Panc1 (cell line): ENCODE data around the gene TSHZ2. TPM values are rescaled to one million over a fixed set of nuclear protein-coding genes. Genes with fewer than 3 reads are reported as not detected.

ENCODE experiments used
- ATAC-seq: fragments of 200-7000 bp; cut with Tn5 transposase; 2 replicates; pipeline ENCODE4 v1.9.1; 2020; ENCODE audit warnings: mild to moderate bottlenecking, moderate library complexity
- BruUV-seq: library from RNA; stranded (reverse); fragments of 400-500 nt; replicated peaks from 2 replicates; lab custom pipeline; 2021; lab: Mats Ljungman, UMichigan
- CTCF ChIA-PET: fragments of 300-600 bp; sonication (Branson Sonifier 250); formaldehyde crosslinking; loops from one replicate; lab custom pipeline; 2022; ENCODE audit warnings: antibody characterized with exemption; lab: Charles Lee
- POLR2A ChIA-PET: fragments of 300-600 bp; sonication (Branson Sonifier 250); formaldehyde crosslinking; loops from one replicate; lab custom pipeline; 2022; ENCODE audit warnings: antibody characterized with exemption; lab: Charles Lee
- DNase-seq: peaks from one replicate; pipeline ENCODE4 v3.0.0-alpha.2; 2010; ENCODE audit warnings: low read depth, low spot score
- H3K27ac ChIP-seq: 2 replicates; pipeline ENCODE4 v1.5.1; 2011; ENCODE audit warnings: mild to moderate bottlenecking, low read length, inconsistent platforms
- H3K27me3 ChIP-seq: fragments of 200-500 bp; sonication (Bioruptor generic); 2 replicates; pipeline ENCODE4 v1.6.0; 2014; ENCODE audit warnings: low read length, inconsistent platforms; ENCODE audit not compliant: control insufficient read depth, insufficient read depth
- H3K36me3 ChIP-seq: fragments of 200-500 bp; sonication (Bioruptor generic); 2 replicates; pipeline ENCODE4 v1.5.1; 2014; ENCODE audit warnings: inconsistent platforms, mild to moderate bottlenecking, low read length, moderate library complexity; ENCODE audit not compliant: control insufficient read depth, insufficient read depth
- H3K4me1 ChIP-seq: 2 replicates; pipeline ENCODE4 v1.5.1; 2011; ENCODE audit warnings: inconsistent platforms, mild to moderate bottlenecking, low read length, moderate library complexity; ENCODE audit not compliant: control insufficient read depth, insufficient read depth
- H3K4me3 ChIP-seq, 2 experiments: 2 replicates each; pipeline ENCODE4 v1.5.1; 2011 to 2012; ENCODE audit warnings: low read depth in 2 of 2, low read length in 2 of 2, mild to moderate bottlenecking in 2 of 2, inconsistent platforms in 1 of 2, moderate library complexity in 1 of 2
- H3K9me3 ChIP-seq: fragments of 200-500 bp; sonication (Bioruptor generic); 2 replicates; pipeline ENCODE4 v1.5.1; 2014; ENCODE audit warnings: low read depth, mild to moderate bottlenecking, inconsistent platforms, low read length, moderate library complexity; ENCODE audit not compliant: control insufficient read depth, insufficient read depth
- POLR2AphosphoS5 ChIP-seq: IDR thresholded peaks from 2 replicates; pipeline ENCODE4 v1.6.1; 2012; ENCODE audit warnings: mild to moderate bottlenecking, low read depth, low read length, moderate library complexity
- SIN3A ChIP-seq: IDR thresholded peaks from 2 replicates; pipeline ENCODE4 v1.6.1; 2012; ENCODE audit warnings: low read depth, mild to moderate bottlenecking, low read length, moderate library complexity, borderline replicate concordance; ENCODE audit not compliant: insufficient read depth
- TCF7L2 ChIP-seq: IDR thresholded peaks from 2 replicates; pipeline ENCODE4 v1.6.1; 2011; ENCODE audit warnings: mild to moderate bottlenecking, low read depth, low read length, inconsistent platforms
- in situ Hi-C: cut with HindIII; loops from 2 replicates; pipeline ENCODE4 v1.10.0; 2016; ENCODE audit warnings: low sequenced_read_pairs, low pct_unique_long_range_greater_than_20kb
- intact Hi-C: fragments of 100-400 bp; cut with micrococcal nuclease; formaldehyde crosslinking; loops from one replicate; pipeline ENCODE4 v1.10.0; 2022; ENCODE audit not compliant: unreplicated experiment
- total RNA-seq: library from RNA; stranded (reverse); gene quantifications from one replicate; pipeline ENCODE4 v1.2.1, GENCODE V29; 2021; ENCODE audit not compliant: unreplicated experiment
- TF ChIP-seq, protein P1 (sequence below): fragments of 450-650 bp; IDR thresholded peaks from 2 replicates; pipeline ENCODE4 v1.5.1; 2017; ENCODE audit warnings: mild to moderate bottlenecking
- TF ChIP-seq, protein P2 (sequence below), 2 experiments: IDR thresholded peaks; 2 replicates each; pipeline ENCODE4 v1.6.1; 2011 to 2012; ENCODE audit warnings: low read depth in 2 of 2, control low read depth in 1 of 2, low read length in 1 of 2, mild to moderate bottlenecking in 1 of 2, moderate library complexity in 1 of 2; ENCODE audit not compliant: insufficient read depth in 1 of 2

TSHZ2 gene
- total RNA-seq, 1 experiment from 2014 or later, result 0.36 TPM

DNA sequence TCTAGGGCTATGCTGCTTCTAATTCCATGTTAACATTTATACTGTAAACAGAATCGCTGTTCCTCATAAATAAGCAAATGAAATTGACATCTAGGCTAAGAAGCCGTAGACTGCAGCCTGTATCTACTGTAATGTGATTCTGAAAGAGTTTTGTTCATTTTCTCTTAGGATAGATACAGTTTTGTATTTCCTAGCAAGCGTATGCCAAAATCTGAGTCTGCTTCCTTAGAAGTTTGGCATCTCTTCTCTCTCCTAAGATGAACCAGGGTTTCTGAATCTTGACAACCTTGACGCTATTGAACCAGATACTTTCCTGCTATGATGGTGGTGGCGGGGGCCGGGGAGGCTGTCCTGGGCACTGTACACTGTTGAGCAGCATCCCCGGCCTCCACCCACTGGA lies 198.0 kb downstream of the TSHZ2 start:
- TF ChIP-seq SIN3A (no peak), POLR2AphosphoS5 (no peak), TCF7L2 (no peak)
- TF ChIP-seq, protein P1, sequence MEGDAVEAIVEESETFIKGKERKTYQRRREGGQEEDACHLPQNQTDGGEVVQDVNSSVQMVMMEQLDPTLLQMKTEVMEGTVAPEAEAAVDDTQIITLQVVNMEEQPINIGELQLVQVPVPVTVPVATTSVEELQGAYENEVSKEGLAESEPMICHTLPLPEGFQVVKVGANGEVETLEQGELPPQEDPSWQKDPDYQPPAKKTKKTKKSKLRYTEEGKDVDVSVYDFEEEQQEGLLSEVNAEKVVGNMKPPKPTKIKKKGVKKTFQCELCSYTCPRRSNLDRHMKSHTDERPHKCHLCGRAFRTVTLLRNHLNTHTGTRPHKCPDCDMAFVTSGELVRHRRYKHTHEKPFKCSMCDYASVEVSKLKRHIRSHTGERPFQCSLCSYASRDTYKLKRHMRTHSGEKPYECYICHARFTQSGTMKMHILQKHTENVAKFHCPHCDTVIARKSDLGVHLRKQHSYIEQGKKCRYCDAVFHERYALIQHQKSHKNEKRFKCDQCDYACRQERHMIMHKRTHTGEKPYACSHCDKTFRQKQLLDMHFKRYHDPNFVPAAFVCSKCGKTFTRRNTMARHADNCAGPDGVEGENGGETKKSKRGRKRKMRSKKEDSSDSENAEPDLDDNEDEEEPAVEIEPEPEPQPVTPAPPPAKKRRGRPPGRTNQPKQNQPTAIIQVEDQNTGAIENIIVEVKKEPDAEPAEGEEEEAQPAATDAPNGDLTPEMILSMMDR, result no peak
- TF ChIP-seq, protein P2, sequence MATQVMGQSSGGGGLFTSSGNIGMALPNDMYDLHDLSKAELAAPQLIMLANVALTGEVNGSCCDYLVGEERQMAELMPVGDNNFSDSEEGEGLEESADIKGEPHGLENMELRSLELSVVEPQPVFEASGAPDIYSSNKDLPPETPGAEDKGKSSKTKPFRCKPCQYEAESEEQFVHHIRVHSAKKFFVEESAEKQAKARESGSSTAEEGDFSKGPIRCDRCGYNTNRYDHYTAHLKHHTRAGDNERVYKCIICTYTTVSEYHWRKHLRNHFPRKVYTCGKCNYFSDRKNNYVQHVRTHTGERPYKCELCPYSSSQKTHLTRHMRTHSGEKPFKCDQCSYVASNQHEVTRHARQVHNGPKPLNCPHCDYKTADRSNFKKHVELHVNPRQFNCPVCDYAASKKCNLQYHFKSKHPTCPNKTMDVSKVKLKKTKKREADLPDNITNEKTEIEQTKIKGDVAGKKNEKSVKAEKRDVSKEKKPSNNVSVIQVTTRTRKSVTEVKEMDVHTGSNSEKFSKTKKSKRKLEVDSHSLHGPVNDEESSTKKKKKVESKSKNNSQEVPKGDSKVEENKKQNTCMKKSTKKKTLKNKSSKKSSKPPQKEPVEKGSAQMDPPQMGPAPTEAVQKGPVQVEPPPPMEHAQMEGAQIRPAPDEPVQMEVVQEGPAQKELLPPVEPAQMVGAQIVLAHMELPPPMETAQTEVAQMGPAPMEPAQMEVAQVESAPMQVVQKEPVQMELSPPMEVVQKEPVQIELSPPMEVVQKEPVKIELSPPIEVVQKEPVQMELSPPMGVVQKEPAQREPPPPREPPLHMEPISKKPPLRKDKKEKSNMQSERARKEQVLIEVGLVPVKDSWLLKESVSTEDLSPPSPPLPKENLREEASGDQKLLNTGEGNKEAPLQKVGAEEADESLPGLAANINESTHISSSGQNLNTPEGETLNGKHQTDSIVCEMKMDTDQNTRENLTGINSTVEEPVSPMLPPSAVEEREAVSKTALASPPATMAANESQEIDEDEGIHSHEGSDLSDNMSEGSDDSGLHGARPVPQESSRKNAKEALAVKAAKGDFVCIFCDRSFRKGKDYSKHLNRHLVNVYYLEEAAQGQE (IDR thresholded peaks at IDR 0.05; ENCODE audit: insufficient read depth in 1 of 2, low read depth in 2 of 2, low read length in 1 of 2), result no peak
- Histone ChIP-seq H3K27me3 (peaks cover 5% of the 10 kb centered on the region), H3K27ac (no peak overlapping the region), H3K9me3 (no peaks in the 10 kb centered on the region), H3K4me1 (no peaks in the 10 kb centered on the region), H3K36me3 (no peaks in the 10 kb centered on the region; the same call in 1 of the 2 replicates), H3K4me3 (no peak overlapping the region)
- in situ Hi-C loops, result no loop called here
- ChIA-PET POLR2A (no interaction called here), CTCF (no interaction called here)
- intact Hi-C loops, result no loop called here
- no peak for ATAC-seq
- DNase-seq, result no peak
- no TSS peak for BruUV-seq

DNA sequence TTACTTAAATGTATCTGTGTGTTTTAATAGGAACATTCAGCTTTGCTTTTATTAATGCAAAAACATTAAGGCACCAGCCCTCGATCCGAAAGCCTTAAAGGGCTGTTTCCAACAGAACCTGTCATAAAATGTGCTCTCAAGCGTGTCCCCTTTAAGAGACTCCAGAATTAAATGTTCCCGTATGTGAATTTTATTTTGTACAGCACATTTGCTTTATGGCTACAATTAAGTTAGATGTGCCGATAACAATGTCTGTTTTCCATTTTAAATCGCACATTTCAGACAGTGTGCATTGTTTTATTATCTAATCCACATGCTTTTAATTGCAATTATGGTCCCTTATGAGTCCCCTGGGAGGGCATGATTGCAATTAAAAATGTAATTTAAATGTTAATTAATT lies 198.9 kb downstream of the TSHZ2 start:
- CTCF ChIA-PET, result no interaction called here
- intact Hi-C loops (no loop called here), in situ Hi-C loops (no loop called here)
- H3K9me3 ChIP-seq, result no peaks in the 10 kb centered on the region
- H3K4me3 ChIP-seq, result no peak overlapping the region
- no peak for TF ChIP-seq TCF7L2
- TF ChIP-seq SIN3A, result no peak
- TF ChIP-seq, protein P2 (IDR thresholded peaks at IDR 0.05; ENCODE audit: insufficient read depth in 1 of 2, low read depth in 2 of 2, low read length in 1 of 2), result no peak
- no peak for TF ChIP-seq POLR2AphosphoS5
- TF ChIP-seq, protein P1, result no peak
- H3K4me1 ChIP-seq, result no peaks in the 10 kb centered on the region
- H3K27ac ChIP-seq, result no peak overlapping the region
- H3K27me3 ChIP-seq, result peaks cover 10% of the 10 kb centered on the region
- H3K36me3 ChIP-seq, result no peaks in the 10 kb centered on the region; the same call in 1 of the 2 replicates
- ATAC-seq, result no peak
- POLR2A ChIA-PET, result no interaction called here
- no TSS peak for BruUV-seq
- DNase-seq, result no peak
